Erythroblast (primary cell): ENCODE measurements around the gene COQ8A.
"Not testable (repeated sequence)": the region's sequence is repeated elsewhere in the genome, so short reads cannot be mapped to it uniquely, and the experiment has no call there.

Source experiments
- DNase-seq, 2 experiments: peaks; one replicate each; lab custom pipeline; 2025; lab: John Stamatoyannopoulos, UW
- GATA1 ChIP-seq: IDR thresholded peaks from 2 replicates; pipeline ENCODE4 v1.6.1; 2011; ENCODE audit warnings: low read depth, mild to moderate bottlenecking, control low read depth, low read length, moderate library complexity
- POLR2A ChIP-seq: IDR thresholded peaks from 2 replicates; pipeline ENCODE4 v1.6.1; 2011; ENCODE audit warnings: mild to moderate bottlenecking, low read length

Gene COQ8A

GRCh38 chr1:226951286-226952117, 11.4 kb downstream of the COQ8A start:
- TF ChIP-seq POLR2A (no peak), GATA1 (no peak)

GRCh38 chr1:226952118-226952441, 12.0 kb downstream of the COQ8A start:
- DNase-seq = no peak
- TF ChIP-seq POLR2A (no peak), GATA1 (no peak)

More at GRCh38 chr1:226951286-226952117, 11.4 kb downstream of the COQ8A start:
- no peak for DNase-seq

- no peak for DNase-seq
- TF ChIP-seq POLR2A (no peak), GATA1 (no peak)
Measured at GRCh38 chr1:226953175-226953800, 13.2 kb downstream of the COQ8A start.

GRCh38 chr1:226954337-226954736, 14.2 kb downstream of the COQ8A start:
- no peak for DNase-seq
- no peak for TF ChIP-seq GATA1
- TF ChIP-seq POLR2A = no peak

- no peak for DNase-seq
Measured at GRCh38 chr1:226954777-226955176, 14.7 kb downstream of the COQ8A start.

GRCh38 chr1:226955857-226956256, 15.8 kb downstream of the COQ8A start:
- not testable (repeated sequence) for DNase-seq

More at GRCh38 chr1:226954777-226955176, 14.7 kb downstream of the COQ8A start:
- TF ChIP-seq POLR2A (no peak), GATA1 (no peak)

- no peak for DNase-seq
- TF ChIP-seq GATA1 = no peak
- no peak for TF ChIP-seq POLR2A
Measured at GRCh38 chr1:226956942-226957713, 17.0 kb downstream of the COQ8A start.

GRCh38 chr1:226957714-226958113, 17.6 kb downstream of the COQ8A start:
- TF ChIP-seq POLR2A = no peak
- TF ChIP-seq GATA1 = no peak
- DNase-seq = no peak

- no peak for TF ChIP-seq GATA1
- TF ChIP-seq POLR2A = no peak
- no peak for DNase-seq
Measured at GRCh38 chr1:226958300-226958699, 18.2 kb downstream of the COQ8A start.

GRCh38 chr1:226960256-226960655, 20.2 kb downstream of the COQ8A start:
- TF ChIP-seq GATA1 (no peak), POLR2A (no peak)
- peak in 1 of 2 experiments; percentile 36 for DNase-seq

GRCh38 chr1:226960944-226961765, 21.1 kb downstream of the COQ8A start:
- TF ChIP-seq POLR2A (no peak), GATA1 (no peak)
- no peak for DNase-seq

- TF ChIP-seq POLR2A (no peak), GATA1 (no peak)
- DNase-seq = no peak
Measured at GRCh38 chr1:226962421-226963391, 22.6 kb downstream of the COQ8A start.
